Activated CD4-positive, alpha-beta T cell treated with anti-CD3 and anti-CD28 coated beads, Interleukin-2, amount 50 U/mL, for 24 hours (primary cell): ENCODE measurements around the gene IGF1R.

ENCODE experiments used
- DNase-seq, 2 donors: peaks; one replicate each; pipeline ENCODE4 v3.0.0-alpha.2; 2020; ENCODE audit warnings: low read depth in 1 of 2, low spot score in 1 of 2

Gene IGF1R

DNA sequence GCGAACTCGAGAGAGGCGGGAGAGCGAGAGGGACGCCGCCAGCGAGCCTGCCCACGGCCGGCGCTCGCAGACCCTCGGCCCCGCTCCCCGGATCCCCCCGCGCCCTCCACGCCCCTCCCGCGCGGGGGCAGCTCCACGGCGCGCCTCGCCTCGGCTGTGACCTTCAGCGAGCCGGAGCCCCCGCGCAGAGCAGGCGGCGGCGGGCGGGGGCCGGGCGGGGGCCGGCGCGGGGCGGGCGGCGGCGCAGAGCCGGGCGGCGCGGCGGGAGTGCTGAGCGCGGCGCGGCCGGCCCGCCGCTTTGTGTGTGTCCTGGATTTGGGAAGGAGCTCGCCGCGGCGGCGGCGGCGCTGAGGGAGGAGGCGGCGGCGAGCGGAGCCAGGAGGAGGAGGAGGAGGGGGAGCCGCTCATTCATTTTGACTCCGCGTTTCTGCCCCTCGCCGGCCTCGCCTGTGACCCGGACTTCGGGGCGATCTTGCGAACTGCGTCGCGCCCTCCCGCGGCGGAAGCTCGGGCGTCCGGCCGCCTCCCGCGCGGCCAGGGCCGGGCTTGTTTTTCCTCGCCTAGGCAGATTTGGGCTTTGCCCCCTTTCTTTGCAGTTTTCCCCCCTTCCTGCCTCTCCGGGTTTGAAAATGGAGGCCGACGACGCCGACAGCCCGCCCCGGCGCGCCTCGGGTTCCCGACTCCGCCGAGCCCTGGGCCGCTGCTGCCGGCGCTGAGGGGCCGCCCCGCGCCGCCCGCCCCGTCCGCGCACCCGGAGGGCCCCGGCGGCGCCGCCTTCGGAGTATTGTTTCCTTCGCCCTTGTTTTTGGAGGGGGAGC, 524 bp downstream of the IGF1R start:
- peak in 1 of 2 donors; percentile 16 for DNase-seq

DNA sequence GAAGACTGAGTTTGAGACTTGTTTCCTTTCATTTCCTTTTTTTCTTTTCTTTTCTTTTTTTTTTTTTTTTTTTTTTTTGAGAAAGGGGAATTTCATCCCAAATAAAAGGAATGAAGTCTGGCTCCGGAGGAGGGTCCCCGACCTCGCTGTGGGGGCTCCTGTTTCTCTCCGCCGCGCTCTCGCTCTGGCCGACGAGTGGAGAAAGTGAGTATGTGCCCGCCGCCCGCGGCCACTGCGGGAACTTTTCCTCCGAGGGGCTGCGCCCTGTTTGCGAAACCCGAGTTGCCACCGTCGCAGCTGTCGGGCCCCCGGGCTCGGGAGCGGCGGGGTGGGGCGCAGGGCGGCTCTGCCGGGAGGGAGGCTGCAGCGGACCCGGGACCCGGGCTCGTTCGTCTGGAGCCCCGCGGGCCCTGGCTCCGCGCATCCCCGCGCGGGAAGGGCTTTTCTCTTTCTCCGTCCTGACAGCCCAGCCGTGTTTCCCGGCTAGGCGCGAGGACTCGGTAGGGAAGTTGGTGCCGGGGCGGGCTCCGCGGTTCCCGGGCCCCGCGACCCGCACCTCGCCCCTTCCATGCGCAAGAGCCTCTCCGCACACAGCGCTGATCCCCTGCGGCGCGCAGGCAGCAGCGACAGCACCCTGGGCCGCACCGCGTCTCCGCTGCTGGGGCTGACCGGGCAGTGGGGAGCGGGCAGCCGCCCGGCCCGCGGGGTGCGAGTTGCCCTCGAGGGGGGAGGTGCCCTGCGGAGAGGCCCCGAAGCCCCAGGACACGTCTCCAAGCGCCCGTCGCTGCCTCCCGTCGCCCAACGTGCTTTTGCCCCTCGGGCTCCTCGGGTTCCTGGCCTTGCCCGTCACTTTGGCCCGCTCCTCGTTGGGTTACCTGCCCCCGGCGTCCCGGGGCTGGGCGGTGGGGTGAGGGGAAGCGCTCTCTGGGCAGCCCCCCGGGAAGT, 1.4 kb downstream of the IGF1R start:
- peak in 1 of 2 donors; percentile 20 for DNase-seq

DNA sequence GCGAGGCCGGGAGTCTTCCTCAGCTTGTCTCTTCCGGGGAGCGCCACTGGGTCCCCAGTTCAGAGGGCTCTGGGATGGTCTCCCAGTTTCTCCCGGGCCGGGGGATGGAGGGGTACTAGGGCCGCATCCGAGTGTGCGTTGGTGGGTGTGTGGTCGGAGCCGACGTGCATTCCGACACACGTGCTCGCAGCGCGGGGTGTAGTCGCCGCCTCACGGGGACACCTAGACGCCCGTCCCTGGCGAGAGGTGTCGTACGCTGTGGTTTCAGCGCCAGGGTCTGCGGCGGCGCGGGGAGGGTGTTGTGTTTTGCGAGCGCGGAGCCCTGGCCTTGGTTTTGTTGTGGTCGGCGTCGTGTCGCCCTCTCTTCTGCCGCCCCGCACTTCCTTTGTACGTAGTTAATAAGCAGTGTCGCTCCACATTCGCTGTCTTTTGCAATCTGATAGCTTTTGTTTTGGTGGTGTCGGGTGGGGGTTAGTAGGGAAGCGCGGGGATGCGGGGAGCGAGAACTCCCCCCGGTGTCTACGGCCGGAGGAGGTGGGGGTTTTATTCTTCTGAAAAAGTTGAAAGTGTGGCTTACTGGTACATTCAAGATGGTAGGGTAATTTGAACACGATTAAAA, 2.2 kb downstream of the IGF1R start:
- no peak for DNase-seq

DNA sequence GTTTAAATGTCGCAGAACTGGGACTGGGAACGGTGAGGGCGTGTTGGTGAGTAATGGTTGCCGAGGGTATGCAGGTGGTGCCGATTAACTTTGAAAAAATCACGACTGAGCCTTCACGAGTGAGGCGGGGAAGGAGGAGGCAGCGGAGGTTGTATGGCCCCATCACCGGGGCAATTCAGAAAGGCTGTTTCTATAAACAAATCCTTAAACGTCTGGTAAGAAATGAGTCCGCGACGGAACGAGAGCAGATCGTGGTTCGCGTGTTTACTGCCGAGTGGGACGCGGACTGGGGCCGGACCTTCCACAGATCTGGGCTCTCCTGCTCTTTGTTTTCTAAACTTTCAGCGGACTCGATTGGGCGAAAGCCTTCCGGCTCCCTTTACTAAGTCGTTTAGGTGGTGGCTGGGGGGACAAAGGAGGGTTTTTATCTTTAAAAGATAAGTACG, 2.7 kb downstream of the IGF1R start:
- no peak for DNase-seq

DNA sequence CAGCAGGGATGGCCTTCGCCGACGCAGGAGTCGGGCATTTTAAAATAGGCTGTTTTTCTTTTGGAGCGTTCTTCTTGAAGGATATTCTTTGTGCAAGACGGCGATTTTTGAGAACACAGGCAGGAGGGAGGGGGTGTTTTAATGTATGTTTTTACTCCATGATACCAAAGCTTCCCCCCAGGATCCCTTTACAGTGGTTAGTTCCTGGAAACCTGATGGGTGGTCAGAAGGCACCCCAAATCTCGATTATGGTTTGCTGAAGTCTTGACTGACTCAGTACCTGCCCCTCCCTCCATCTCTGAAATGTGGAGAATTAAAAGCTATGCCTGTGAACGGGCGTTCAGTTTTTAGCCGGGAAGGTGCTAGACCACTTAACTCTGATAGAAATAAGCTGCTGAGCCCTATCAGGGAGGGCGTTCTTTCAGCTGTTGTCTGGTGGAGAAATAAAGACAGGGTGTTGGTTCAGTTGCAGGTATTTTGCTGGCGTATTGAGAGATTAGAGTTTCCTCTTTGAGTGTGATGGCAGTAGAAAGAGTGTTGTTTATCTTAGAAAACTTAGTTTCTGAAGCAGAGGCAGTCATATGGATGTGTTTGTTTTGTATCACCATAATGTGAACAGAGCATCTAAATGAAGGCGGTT, 3.4 kb downstream of the IGF1R start:
- no peak for DNase-seq

DNA sequence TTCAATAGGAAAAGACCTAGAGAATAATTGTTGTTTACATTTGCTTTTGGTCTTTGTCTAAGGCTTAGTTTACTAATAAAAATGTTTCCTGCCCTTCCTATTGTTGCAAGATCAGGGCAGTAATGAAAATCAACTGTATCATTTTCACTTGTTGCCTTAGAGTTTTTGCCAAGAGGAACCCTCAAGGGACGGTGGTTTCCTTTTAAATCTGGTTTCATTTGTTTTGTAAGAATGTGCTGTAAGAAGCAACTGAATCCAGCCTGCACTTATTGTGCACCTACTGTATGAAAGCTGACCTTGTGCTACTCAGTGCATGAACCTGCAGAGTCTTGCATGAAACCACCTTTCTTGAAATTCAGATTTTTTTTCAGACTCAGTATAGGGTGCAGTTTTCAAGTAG, 5.3 kb downstream of the IGF1R start:
- no peak for DNase-seq

DNA sequence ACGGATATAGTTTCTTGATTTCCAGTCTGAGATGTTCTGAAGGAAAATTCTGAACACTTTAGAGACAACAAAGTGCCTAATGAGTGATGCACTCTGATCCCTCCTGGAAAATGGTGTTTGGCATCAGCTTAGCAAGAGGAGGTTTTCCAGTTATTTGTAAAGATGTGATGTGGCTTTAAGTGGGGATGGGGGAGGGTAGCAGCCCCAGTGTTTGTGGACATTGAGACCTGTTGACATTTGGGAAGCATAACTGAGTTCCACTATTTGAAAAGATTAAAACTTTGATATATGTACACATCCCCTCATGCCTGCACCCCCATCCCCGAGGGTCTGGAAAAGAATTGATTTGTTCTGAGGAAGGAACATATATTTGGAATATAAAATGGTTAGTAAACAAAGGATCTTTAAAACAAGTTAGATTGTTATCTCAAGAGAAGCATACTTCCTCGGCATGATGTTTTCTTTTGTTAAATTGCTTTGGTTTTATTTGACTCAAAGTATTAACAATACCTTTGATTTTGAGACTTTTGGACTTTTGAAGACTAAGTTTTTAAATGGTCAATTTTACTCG, 6.5 kb downstream of the IGF1R start:
- no peak for DNase-seq

DNA sequence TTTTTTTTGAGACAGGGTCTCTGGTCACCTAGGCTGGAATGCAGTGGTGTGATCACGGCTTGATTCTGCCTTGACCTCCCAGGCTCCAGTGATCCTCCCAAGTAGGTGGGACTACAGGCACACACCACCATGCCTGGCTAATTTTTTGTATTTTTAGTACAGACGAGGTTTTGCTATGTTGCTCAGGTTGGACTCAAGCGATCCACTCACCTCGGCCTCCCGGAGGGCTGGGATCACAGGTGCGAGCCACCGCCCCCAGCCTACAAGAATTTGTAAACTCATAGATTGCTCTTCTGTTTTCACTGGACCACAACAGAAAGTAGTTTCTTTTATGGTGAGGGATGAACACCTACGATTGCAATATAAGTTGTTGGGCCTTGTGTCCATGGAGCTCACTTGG, 7.4 kb downstream of the IGF1R start:
- DNase-seq: no peak

DNA sequence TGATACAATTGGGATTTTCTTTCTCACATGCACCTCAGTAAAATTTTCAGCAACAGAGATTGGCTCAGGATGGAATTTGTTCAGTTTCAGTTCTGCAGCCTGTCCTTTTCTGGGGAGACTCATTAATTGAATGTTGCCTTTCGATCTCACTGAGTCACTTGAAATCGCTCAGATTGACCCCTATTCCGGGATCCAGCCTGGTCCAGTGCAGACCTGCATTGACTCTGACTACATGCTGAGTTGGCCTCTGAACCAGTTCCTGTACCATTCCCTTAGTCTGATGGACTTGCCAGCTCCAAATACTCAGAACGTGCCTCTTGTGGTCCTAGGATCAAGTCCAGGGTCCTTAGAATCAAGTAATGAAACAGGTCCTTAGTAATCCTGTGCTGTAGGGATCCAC, 9.4 kb downstream of the IGF1R start:
- no peak for DNase-seq

DNA sequence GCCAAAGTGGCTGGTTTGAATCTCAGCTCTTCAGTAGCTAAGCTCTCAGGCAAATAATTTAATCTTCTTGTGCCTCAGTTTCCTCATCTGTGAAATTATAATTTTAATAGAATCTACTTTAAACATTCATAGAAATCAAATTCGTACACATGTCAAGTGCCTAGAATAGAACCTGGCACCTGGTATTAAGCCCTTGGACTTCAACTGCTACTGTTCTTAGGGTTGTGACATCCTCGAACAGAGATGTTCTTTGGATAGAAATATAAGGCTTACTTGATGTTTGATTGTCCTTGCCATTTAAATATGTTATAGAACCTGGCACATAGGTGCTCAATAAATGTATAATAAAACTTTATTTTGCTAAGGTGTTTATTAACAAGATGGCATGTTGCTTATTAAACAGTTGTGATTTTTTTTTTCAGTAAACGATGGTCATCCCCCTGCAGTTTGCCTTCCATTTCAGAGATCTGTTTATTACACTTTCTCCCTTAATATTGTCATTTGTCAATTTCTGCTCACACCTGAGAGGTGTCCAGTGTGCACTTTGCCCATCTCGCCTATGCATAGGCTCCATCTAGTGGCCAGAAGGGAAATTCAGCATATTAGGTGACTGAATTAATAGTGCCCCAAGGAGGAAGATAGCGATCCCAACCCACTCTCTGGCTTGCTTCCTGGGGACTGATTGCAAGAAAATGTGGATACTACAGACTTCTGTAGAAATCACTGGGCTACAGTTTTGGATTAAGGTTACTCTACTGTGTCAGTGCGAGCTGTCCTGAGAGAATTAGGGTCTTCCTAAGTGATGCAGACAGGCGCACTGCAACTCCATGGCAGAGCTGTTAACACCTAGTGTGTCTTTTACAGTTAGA, 10.7 kb downstream of the IGF1R start:
- DNase-seq: no peak

DNA sequence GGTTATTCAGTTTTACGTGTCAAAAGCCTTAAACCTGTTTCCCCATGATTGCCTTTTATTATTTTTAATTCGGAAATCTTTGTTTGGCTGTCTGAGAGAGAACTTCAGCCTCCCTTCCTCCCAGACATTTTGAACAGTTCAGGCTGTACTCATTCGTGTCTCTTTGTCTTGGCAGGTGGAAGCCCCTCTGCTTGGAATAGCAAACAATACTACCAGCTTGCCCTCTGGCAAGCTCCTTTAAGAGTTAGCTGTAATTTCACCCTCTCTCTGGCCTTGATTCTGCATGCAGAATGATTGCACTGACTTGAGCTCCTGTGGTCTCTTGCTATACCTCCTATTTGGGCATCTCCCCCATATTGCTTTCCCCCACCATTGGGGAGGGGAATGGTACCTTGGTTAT, 11.7 kb downstream of the IGF1R start:
- no peak for DNase-seq

DNA sequence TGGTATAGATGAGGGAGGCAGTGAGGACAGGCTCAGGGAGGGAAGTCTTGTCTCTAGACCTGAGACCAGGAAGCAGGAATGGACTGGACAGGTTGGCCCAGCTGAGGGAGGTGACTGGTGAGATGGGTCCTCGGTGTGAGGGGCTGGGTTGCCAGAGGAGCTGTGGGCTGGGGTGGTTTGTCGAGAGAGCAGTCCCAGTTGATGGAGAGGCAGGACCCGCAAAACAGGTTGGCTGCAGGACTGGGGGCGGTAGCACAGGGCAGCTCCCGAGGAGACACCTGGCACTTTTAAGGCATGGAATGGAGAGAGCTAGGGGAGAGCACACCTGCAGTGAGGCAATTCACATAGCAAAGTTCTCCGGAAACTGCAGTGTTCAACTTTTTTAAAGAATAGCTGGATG, 14.7 kb downstream of the IGF1R start:
- no peak for DNase-seq

DNA sequence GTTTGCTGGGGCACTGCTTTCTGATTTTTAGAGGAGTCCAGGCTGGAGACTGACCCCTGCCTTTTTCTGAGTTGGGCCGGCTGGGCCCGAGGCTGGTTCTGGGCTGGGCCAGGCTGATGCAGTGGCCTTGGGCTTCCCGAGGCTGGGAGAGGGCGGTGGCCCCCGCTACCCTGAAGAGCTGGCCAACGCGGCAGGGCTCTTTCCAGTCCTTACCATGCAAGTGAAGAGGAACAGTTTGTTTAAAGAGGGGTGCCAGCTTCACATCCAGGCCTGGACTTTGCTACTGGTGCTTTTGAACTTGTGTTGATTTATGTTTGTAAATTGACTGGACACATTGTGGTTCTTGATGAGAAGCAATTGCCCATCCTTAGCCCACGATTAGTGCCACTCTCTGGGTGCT, 15.3 kb downstream of the IGF1R start:
- no peak for DNase-seq

DNA sequence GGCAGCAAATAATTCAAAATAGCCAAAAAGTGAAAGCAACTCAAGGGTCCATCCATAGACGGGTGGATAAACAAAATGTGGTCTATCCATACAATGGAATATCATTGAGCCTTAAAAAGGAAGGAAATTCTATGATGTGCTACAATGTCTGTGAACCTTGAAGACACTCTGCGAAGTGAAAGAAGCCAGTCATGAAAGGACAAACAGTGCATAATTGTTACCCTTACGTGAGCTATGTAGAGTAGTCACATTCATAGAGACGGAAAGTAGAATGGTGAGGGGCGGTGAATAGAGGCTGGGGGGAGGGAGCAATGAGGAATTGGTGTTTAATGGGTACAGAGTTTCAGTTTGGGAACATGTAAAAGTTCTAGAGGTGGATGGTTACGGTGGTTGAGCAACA, 18.1 kb downstream of the IGF1R start:
- no peak for DNase-seq

DNA sequence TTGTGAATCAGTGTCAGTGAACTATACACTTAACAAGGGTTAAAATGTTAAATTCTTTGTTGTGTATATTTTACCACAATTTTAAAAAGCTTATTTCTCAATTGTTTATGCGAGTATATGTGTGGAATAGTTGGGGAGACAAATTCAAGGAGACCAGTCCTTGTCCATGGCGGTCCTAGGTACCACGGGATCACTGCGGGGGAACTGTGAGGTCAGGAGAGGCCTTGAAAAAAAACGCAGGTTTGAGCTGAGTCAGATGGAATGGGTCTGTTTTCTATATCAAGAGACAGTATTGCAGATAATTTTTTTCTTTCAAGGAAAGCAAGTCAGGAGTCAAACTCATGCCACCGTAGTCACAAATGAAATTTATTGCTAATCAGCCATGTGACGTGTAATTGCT, 18.5 kb downstream of the IGF1R start:
- no peak for DNase-seq

DNA sequence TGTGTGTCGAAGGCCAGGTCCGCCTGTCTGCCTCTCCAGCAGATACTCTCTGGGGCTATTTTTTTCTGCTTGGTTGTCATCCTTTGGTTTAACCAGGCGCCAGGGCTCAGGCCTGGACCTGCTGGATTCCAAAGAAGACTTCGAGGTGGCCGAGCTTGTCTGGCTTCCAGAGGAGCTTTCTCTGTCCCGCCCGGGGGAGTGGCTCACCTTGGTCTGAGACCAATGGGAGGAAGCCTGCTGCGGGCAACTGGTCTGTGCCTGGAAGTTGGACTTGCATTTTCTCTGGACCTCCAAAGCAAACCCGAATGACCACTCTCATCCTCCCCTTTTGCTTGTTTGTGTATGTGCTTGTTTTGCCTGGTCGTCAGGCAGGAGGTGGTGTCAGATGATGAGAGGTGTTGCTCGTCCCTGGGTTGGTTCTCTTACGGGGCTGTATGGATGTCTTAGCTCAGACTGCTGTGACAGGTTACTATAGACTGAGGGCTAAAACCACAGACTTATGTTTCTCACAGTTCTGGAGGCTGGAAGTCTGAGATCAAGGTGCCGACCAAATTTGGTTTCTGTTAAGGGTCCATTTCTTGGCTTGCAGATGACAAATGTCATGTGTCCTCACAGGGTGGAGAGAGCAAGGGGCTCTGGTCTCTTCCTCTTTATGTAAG, 19.3 kb downstream of the IGF1R start:
- no peak for DNase-seq

DNA sequence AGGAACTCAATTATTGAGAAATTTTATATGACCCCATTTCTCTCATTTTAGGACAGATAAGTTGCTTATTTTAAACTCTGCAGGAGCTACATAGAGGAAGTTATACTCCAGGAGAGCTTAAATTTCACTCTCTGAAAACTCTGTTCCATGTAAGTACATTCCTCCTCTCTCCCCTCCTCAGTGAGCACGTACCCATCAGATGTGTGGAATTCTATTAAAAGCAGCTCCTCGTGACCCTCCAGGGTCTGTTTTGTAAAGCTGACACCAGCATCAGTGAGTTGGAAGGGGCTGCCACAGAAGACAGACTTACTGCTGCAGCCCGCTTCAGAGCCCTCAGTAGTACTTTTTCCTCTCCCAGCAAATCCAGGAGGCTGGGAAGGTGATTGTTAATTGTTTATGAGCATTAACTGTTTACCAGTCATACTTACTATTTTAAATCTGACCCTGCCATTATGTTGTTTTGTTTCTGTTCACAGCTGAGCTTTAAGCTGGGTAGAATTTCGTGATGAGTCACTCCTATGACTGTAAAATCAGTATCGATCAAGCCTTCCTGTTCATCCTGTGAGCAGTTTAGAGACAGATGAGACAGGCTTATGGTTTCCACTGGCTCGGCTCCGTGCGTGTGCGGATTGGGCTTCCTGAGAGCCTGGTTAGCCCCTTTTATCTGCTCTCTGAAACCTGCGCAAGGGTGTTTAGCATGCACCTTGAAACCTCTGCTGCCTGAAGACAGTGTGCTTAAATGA, 20.4 kb downstream of the IGF1R start:
- peak in 1 of 2 donors; percentile 42 for DNase-seq

DNA sequence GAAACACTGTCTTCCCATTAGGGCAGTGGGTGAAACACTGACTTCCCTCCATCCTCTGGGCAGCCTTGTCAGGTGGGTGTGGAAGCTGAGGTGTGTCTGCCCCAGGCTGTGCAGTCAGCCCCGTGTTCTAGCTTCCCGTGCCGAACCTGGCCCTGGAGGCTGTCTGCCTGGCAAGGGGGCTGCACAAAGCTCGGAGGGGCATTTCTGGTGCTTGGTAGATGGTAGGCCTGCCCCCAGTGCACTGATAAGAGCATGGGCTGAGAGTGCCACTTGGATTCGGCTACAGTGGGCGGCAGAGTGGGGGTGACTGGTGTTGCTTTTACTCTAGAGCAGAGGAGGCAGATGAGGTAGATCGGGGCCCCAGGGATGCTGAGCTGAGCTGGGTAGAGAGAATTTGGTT, 21.3 kb downstream of the IGF1R start:
- no peak for DNase-seq
